GM19324 (cell line): Measurements from ENCODE around the gene CASTOR1.
"Not testable (repeated sequence)": the region's sequence is repeated elsewhere in the genome, so short reads cannot be mapped to it uniquely, and the experiment has no call there.

ENCODE experiments used
- ATAC-seq: cut with Tn5 transposase; IDR thresholded peaks from one replicate; pipeline ENCODE4 v1.9.1; 2021; ENCODE audit warnings: mild to moderate bottlenecking, moderate library complexity; ENCODE audit not compliant: unreplicated experiment, low FRiP score

Gene CASTOR1

GRCh38 chr22:30289141-30289979 is at the start of gene CASTOR1:
Gene CASTOR1 (minus strand): TSS chr22:30289505. CDS start chr22:30289497, 8 bp downstream.
- peak; percentile 64 for ATAC-seq

GRCh38 chr22:30338802-30339201 is 49.5 kb upstream of the CASTOR1 start:
- no peak for ATAC-seq

- ATAC-seq: not testable (repeated sequence)
Measured at GRCh38 chr22:30338341-30338740, 49.0 kb upstream of the CASTOR1 start.

GRCh38 chr22:30337461-30337778 is 48.1 kb upstream of the CASTOR1 start:
- no peak for ATAC-seq

- ATAC-seq: no peak
Measured at GRCh38 chr22:30336752-30337460, 47.6 kb upstream of the CASTOR1 start.

- ATAC-seq: no peak
Measured at GRCh38 chr22:30335236-30335635, 45.9 kb upstream of the CASTOR1 start.

GRCh38 chr22:30334646-30335045 is 45.3 kb upstream of the CASTOR1 start:
- no peak for ATAC-seq

- ATAC-seq: no peak
Measured at GRCh38 chr22:30333707-30334087, 44.4 kb upstream of the CASTOR1 start.

- no peak for ATAC-seq
Measured at GRCh38 chr22:30332994-30333706, 43.8 kb upstream of the CASTOR1 start.

- ATAC-seq: no peak
Measured at GRCh38 chr22:30332551-30332950, 43.2 kb upstream of the CASTOR1 start.

GRCh38 chr22:30328466-30329049 is 39.3 kb upstream of the CASTOR1 start:
- no peak for ATAC-seq

GRCh38 chr22:30327864-30328345 is 38.6 kb upstream of the CASTOR1 start:
- ATAC-seq: no peak

GRCh38 chr22:30326706-30327362 is 37.5 kb upstream of the CASTOR1 start, which contains the start of gene TBC1D10A:
Gene TBC1D10A (minus strand): TSS chr22:30326941. CDS start chr22:30326881, 60 bp downstream.
- ATAC-seq: peak; percentile 93

GRCh38 chr22:30326255-30326705 is 37.0 kb upstream of the CASTOR1 start:
- ATAC-seq: peak; percentile 16

- ATAC-seq: no peak
Measured at GRCh38 chr22:30325724-30326254, 36.5 kb upstream of the CASTOR1 start.

- no peak for ATAC-seq
Measured at GRCh38 chr22:30325065-30325720, 35.9 kb upstream of the CASTOR1 start.

GRCh38 chr22:30324014-30324730 is 34.9 kb upstream of the CASTOR1 start:
- no peak for ATAC-seq

GRCh38 chr22:30323246-30323645 is 33.9 kb upstream of the CASTOR1 start:
- ATAC-seq: no peak

GRCh38 chr22:30321461-30321860 is 32.2 kb upstream of the CASTOR1 start:
- ATAC-seq: no peak
